ENCODE measurements around the gene PACS1.
"Not testable (repeated sequence)": the region's sequence is repeated elsewhere in the genome, so short reads cannot be mapped to it uniquely, and the experiment has no call there.

Gene PACS1

DNA sequence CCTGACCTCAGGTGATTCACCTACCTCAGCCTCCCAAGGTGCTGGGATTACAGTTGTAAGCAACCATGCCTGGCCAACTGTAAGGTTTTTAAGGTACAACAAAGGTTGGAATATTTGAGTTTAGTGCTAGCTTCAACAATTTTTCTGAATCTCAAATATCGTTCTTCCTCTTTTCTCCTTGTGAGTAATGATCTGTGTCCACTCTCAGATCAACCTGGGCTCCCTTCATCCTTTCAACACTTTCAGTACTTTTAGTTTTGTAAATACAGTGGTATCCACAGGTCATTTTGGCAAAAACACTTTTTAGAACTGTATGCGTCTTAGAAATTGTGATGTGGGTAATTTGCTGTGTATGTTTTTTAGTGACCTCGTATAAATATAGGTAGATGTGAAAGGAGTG lies 7.9 kb downstream of the PACS1 start:
- no peak for DNase-seq

DNA sequence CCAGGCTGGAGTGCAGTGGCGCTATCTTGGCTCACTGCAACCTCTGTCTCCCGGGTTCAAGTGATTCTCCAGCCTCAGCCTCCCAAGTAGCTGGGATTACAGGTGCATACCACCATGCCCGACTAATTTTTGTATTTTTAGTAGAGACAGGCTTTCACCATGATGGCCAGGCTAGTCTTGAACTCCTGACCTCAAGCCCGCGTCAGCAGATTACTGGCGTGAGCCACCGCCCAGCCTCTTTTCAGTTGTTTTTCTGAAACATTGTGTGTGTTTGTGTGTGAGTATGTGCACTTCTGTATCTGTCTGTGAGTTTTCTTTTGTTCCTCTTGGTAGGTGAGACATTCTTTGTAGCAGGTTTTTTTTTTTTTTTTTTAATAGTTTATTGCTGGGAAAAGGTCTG lies 8.9 kb downstream of the PACS1 start:
- peak in 1 of 2 donors; percentile 16 for DNase-seq

DNA sequence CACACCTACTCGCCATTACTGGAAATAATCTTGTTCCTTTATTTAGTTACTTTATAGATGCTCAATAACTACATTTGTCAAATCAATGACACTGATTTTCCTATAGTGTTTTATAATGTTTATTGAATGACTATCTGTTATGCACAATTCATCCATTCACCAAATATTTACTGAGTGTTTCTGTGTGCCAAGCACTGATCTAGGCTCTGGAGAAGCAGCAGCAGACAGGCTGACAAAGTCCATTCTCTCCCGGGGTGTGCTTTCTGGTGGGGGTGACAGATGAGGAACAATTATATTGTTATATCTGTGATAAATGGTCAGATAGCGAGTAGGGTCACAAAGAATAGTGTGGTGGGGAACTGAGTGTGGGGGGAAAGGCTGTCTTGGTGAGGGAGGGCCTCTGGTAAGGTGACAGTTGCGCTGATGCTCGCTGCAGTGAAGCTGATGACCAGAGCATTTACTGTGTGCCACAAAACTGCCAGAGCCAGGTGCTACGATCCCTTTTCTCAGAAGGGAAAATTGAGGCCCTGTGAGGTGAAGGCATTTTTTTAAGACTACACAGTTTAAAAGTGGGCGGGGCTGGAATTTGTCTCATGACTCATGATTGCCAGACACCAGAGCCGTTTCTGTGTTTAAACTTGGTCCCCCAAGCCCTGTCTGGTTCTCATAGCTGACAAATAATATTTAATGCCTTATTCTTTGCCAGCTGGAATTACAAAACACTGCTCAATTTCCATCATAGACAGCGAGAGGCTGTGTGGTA lies 10.2 kb downstream of the PACS1 start:
- peak; percentile 71 to 74 for DNase-seq

DNA sequence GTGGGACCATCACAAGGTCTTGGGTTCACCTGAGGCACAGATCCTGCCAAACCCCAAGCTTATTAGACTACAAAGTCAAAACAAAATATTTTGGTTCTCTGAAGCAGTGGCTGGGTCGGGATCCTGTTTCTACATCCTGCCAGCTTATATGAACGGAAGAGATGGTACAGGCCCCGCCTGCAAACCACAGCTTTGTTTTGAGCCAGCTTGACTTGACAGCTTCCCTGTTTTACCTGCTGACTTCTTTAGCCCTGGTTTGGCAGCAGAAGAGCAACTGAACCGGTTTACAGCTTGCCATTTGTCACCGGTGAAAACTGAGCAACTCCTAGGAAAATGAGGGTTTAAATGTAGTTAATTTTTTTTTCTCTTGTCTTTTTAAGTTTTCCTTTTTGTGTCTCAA lies 11.4 kb downstream of the PACS1 start:
- DNase-seq = peak; percentile 81 to 84

DNA sequence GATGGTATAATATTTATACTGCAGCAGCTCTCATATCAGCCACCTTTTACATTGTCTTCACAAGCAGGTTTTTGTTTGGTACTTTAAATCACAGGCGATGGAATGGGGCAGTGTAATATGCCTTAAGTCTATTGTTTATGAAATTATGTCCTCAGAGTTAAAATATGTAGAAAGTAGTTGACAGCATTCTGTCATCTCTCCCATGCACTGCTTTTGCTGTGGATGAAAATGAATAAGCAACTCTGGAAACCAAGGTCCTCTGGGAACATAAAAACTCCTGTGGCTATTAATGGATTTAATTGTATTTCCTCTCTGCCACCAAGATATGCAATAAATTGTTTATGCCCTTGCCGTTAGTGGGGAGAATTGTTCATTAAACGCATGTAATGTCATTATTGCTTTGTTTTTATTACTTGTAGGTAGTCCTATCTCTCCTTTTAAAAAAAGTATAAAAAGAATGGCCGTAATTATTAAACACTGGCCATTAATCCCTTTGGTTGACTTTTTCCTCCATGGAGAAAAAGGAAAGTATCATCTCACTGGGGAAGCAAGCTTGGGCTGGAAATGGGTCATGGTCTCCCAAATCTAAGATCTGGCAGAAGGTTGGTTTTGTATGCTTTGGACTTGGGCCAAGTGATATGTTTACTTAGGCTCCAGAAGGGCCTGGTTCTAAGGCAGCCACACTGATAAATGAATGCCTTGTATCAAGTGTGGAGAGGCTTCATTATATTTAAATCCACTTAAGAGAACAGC lies 13.1 kb downstream of the PACS1 start:
- no peak for DNase-seq

DNA sequence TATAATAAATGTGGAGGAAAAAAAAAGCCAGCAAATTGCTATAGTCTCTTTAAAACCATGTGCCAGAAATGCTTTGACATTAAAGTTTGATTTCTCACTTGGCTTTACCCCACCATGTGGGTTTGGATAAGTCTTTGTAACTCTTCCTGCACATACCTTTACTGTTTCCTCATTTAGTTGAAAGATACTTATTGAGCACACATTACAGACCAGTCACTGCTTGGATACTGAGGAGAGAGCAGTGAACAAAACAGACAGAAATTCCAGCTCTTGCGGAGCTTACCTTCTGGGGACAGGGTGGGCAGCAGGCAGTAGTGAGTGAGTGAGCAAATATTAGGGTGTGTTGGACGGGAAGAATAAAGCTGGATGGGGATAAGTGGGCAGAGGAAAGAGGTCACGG lies 13.7 kb downstream of the PACS1 start:
- no peak for DNase-seq

DNA sequence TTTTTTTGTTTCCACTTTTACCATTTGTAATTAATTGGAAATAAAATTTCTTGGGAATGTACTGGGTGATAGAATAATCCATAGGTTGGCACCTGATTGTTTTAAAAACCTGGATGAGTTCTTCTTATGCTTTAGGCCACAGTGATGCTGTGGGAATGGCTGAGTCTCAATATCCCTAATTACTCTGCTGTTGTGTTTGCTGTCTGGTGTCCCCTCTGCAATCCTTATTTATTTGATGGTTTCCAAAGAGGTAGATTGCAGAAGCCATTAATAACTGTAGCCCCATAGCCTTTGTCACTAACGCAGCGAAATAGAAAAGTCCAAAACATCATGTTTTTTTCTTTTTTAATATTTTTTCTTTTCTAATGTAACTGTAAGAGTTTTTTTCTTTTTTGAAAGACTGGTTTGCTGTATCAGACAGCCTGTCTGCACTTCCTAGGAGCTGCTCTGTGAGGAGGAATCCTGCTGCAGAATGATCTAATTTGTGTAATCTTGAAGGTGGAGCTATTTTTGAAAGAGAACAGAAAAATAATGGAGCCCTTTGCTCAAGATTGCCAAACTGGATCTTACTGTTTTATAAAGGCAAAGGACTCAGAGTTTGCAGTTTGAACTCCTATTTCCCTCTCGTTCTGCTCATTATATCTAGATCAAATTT lies 14.9 kb downstream of the PACS1 start:
- no peak for DNase-seq

DNA sequence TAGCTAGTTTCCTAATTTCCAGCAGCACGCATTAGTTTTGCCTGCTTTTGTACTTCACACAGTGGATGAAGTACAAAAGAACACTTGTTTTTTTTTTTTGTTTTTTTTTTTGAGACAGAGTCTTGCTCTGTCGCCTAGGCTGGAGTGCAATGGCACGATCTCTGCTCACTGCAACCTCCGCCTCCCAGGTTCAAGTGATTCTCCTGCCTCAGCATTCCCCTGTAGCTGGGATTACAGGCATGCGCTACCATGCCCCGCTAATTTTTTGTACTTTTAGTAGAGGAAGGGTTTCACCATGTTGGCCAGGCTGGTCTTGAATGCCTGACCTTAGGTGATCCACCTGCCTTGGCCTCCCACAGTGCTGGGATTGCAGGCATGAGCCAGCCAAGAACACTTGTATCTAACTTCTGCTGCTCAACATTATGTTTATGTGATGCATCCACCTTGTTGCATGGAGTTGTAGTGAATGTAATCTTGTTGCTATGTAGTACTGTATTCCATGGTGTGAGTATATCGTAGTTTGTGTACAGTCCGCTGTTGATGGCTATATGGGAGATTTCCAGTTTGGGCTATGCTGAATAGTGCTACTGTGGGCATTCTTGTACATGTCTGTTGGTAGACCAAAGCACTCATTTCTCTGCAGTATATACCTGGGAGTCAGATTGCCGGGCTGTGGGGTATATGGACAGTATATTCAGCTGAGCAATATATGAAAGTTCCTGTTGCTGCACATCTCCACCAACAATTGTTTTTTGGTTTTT lies 17.3 kb downstream of the PACS1 start:
- no peak for DNase-seq

DNA sequence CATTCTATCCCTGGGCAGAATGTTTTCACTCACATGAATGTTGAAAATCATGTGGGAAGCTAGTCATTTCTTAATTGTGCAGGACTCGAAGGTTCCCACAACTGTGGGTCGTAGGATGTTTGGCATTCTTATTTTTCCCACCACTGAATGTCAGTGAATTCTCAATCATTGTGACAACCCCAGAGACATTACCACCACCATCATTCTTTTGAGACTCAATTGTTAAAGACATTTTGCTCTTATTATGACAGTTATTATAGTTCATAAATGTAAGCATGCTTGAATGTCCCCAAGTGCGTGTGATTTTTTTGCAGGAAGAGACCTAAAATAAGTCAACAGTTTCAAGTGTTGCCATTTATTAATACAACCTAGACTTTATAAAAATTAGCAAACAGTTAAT lies 19.0 kb downstream of the PACS1 start:
- DNase-seq = no peak

DNA sequence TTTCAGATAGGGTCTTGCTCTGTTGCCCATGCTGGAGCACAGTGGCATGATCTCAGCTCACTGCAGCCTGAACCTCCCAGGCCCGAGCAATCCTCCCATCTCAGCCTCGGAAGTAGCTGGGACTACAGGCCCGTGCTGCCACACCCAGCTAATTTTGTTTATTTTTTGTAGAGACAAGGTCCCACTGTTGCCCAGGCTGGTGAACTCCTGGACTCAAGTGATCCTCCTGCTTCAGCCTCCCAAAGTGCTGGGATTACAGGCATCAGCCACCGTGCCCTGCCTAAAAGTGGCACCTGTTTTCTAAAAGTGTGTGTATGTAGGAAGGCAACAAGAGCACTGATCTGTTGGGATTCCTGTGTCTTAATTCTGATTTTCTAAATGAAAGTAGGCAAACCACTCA lies 20.2 kb downstream of the PACS1 start:
- DNase-seq = no peak

DNA sequence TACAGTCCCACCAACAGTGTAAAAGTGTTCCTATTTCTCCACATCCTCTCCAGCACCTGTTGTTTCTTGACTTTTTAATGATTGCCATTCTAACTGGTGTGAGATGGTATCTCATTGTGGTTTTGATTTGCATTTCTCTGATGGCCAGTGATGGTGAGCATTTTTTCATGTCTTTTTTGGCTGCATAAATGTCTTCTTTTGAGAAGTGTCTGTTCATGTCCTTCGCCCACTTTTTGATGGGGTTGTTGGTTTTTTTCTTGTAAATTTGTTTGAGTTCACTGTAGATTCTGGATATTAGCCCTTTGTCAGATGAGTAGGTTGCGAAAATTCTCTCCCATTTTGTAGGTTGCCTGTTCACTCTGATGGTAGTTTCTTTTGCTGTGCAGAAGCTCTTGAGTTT lies 22.1 kb downstream of the PACS1 start:
- not testable (repeated sequence) for DNase-seq

DNA sequence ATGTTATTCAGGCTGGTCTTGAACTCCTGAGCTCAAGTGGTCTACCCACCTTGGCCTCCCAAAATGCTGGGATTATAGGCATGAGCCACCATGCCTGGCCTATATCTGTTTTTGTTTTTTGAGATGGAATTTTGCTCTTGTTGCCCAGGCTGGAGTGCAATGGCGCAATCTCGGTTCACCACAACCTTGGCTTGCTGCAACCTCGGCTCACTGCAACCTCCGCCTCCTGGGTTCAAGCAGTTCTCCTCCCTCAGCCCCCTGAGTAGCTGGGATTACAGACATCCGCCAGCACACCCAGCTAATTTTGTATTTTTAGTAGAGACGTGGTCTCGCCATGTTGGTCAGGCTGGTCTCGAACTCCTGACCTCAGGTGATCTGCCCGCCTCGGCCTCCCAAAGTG lies 29.7 kb downstream of the PACS1 start:
- not testable (repeated sequence) for DNase-seq

DNA sequence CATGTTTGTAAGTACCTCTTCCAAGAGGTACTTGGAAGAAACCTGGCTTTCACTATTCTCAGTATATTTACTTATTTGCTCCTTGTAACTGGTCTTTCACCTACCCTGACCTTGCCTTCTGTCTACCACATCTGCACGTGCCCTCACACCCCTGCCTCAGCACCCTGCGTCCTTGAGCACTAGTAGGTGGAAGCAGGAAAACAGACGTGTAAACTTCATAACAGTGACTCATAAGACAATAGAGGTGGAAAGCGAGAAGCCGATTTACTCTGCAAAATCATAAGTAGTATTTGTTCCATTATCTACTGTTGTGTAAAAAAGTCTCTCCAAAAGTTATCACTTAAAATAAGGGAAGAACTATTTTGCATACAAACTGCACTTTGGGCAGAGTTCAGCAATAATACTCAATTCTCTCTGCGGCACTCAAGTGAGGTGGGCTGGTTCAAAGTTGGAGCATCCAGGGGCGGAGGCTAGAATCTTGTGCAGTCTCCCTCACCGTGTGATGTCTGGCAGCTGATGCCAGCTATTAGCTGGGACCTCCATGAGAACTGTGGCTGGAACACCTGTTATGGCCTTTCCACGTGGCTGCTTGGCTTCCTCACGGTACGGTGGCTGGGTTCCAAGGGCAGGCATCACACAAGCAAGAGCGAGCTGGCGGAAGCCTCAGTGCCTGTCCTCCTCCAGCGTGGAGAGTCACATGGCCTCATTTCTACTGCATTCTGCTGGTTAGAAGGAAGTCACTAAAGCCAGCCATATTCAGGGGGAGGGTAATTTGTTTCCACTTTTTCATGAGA lies 30.4 kb downstream of the PACS1 start:
- DNase-seq = peak; percentile 67 to 77

DNA sequence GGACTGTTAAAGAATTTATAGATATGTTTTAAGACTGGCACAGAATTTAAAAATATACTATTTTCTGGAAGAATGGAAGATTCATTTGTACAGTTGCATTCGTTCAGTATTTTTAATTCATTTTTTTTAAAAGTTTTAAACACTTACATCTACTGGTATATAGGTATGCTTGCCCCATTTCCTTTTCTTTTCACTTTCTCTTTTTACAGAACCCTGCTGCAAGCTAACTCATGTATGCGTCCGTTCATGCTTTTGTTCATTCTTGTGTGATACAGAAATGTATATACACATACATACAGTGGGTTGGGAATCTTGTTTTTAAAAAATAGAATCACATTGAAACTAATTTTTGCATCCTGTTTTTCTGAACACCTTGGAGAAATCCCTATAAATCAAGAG lies 31.0 kb downstream of the PACS1 start:
- no peak for DNase-seq

DNA sequence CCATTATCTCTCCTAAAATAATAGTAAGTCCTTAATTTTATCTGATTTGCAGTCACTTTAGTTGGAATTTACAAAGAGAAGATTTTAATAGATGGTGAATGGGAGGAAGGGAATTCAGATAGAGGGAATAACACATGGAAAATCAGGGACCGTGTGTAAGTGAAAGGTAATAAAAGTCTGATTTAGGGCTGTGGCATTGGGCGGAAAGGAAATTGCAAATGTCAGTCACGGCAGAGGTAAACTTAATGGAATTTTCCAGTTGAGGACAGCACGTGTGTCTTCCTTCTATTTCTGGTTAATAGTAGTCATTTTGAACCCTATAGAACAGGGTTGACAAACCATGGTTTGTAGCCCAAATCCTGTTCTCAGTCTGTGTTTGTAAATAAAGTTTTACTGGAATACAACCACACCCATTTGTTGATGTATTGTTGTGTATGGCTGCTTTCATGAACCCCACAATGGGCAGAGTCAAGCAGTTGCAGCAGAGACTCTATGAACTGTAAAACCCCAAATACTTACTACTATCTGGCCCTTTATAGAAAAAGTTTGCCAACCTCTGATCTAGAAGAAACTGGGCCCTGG lies 34.1 kb downstream of the PACS1 start:
- DNase-seq = no peak

DNA sequence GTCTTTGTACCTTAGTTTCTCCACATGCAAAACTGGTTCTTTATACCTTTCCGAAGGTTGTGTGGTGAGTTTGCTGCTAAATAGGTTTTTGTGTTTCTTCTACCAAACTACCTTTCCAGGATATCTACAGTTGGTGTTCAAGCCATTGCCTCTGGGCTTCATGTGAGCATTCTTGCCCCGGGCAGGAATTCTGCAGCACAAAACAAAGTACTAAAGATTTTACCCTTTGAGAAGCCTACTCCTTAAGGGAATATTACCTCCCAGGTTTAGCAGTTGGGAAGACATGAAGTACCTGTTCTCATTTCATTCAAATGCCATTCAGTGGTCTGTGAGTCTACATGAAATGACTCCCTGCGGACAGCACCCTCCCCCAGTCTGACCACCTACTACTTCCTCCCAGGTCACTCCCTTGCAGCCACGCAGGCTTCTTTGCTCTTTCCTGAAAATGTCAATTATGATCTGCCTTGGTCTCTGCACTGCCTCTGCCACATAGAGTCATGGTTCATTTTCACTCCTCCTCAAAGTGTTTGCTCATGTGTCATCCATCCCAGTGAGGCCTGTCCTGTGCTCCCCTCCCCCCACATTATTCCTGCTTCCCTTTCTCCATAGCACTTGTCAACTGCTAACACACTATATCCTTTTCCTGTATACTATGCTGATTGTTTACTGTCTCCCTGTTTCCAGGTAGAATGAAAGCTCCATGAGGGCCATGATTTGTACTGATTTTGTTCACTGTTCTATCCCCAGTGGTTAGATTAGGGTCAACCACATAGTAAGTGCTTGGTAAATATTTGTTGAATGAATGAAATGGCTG lies 36.9 kb downstream of the PACS1 start:
- DNase-seq = no peak

DNA sequence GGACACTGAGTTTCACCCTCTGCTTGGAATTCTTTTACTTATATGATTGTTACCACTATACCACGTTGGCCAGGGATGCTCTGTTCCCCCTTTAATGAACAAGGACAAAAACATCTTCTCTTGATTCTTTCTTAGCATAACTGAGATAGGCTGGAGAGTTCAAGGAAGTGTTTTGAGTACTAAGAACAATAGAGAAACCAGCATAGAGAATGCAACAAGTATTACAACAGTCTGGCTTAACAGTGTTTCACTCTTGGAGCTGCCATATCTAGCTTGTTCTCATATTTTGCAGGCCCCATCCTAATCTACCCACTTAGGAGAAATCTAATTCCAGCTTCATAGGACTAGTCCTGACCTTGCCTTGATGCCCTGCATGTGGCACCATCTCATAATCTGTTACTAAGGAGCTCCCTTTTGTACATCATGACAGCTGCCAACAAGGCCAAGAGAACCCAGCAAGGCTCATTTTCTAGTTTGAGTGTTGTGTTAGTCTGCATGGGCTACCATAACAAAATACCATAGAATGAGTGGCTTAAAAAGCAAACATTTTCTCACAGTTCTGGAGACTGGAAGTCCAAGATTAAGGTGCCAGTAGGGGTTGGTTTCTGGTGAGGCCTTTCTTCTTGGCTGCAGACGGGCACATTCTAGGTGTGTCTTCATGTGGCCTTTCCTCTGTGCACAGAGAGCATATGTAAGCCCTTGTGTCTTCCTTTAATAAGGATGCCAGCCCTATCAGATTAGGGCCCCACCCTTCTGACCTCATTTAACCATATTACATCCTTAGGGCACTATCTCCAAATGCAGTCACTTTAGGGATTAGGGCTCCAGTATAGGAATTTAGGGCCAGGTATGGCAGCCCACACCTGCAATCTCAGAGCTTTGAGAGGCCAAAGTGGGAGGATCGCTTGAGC lies 37.8 kb downstream of the PACS1 start:
- DNase-seq = no peak

DNA sequence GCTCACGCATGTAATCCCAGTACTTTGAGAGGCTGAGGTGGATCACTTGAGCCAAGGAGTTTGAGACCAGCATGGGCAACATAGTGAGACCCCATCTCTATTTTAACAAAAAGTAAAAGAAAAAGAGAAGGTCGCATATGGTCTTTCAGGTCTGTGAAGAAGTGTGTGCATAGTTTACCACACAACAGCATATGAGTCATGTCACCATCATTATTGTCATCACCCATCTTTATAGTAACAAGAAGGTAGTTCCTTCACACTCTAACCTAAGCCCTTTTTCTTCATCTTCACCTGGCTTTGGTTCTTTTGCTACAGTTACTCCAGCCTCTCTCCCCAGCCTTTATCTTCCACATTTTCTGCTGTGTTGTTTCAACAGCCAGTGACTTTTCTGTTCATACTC lies 39.2 kb downstream of the PACS1 start:
- DNase-seq = no peak

DNA sequence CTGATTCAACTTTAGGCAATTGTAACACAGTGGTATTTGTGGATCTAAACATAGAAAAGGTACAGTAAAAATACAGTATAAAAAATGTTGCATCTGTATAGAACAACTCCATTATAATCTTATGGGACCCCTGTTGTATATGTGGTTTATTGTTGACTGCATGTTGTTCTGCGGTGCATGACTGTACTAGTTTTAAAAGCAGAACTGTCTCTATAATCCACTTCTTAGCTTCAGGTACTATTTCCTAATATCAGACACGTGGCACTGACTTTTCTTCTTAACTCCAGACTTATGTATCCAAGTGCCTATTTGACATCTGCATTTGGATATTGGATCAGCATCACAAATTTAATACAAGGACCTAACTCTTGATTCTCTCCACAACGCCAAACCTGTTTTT lies 41.1 kb downstream of the PACS1 start:
- no peak for DNase-seq

DNA sequence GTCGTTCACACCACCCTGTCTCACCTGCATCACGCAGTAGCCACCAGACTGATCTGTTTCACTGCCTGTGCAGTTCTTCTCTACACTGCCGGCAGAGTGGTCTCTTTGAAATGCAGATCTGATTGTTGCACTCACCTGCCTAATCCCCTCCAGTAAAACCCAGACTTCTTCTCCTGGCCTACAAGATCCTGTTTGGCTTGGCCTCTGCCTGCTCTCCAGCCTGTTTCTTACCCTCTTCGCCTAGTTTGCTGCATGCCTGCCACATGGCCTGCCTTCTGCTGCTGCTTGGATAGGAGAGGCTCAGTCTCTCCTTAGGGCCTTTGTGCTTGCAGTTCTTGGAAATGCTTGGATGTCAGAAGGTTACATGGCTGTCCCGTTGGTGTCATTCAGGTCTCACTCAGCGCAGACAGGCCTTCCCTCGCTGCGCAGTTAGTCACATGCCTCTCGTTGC lies 42.0 kb downstream of the PACS1 start:
- no peak for DNase-seq

All from CD4-positive, alpha-beta T cell treated with Interleukin-4 for 1 hour (primary cell).